ENCODE results near the gene CGB7.
"Not testable (repeated sequence)": the region's sequence is repeated elsewhere in the genome, so short reads cannot be mapped to it uniquely, and the experiment has no call there.

CGB7 gene

GRCh38 chr19:49073514-49074378 lies 16.2 kb upstream of the CGB7 start:
- peak; percentile 26 to 32 for DNase-seq

DNA sequence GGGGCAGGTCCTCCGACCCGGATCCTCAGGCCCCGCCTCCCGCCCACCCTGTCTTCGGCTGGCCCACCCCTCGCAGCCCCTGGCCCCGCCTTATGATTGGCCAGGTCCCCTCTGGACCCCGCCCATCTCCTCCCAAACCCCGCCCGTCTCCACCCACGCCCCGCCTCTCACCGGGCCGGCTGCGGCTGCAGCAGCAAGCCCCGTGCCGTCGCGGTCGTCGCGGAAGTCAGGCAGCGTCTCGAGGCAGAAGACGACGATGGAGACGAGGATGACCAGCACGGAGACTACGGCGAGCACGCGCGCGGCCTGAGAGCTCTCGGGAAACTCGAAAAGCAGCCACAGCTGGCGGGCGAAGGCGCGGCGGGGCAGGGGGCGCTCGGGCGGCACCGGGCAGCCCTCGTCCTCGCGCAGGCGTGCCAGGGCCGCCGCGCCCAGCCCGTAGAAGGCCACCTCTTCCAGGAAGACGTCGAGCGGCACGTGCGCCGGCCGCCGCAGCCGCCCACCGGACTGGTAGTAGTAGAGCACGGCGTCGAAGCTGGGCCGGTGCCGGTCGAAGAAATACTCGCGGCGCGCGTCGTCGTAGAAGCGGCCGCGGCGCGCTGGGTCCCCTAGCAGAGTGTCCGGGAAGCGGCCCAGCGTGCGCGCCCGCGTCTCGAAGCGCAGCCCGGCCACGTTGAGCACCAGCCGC lies 14.5 kb upstream of the CGB7 start:
- DNase-seq = peak; percentile 41 to 60

DNA sequence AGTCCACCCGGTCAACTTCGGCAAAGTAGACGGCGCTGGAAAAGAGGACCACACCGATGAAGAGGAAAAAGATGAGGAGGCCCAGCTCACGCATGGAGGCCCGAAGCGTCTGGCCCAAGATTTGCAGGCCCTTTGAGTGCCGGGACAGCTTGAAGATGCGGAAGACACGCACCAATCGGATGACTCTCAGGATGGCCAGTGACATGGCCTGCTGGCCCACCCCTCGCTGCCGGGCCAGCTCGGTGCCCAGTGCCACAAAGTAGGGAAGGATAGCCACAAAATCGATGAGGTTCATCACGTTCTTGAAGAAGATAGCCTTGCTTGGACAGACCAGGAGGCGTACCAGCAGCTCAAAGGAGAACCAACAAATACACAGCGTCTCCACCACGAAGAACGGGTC lies 12.9 kb upstream of the CGB7 start:
- no peak for DNase-seq

DNA sequence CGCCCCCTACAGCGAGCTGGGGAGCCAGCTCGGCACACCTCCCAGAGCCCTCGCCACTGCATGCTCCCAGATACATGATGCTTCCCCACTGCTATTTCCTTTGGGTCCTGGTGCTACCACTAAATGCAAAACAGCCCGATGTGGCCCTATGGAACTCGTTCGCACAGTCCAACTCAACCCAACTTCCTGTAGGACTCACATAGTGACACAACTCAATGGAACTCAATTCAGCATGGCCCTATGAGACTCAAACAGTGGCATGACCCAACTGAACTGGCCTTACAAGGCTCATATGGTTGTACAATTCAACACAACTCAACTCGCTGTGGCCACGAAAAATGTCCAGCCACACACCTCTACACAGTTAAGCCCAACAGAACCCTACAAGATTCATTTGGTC lies 11.5 kb upstream of the CGB7 start:
- no peak for DNase-seq

DNA sequence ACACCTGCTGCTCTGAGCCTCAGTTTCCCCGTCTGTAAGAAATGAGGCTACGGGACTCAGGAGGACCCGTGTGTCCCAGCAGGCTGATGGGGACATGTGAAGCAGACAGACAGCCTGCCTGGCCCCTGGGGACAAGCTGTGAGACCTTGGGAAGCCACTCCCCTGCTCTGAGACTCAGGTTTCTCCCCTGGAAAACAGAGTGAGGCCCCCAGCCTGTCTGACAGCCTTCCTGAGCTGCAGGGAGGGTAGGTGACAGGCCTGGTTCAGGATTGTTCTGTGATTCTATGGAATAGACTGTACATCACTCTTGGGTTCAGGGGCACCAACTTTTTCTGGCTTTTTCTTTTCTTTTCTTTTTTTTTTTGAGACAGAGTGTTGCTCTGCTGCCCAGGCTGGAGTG lies 10.0 kb upstream of the CGB7 start:
- DNase-seq = no peak

- no peak for DNase-seq
Observed at GRCh38 chr19:49065905-49066512, 8.5 kb upstream of the CGB7 start.

GRCh38 chr19:49064768-49065611 lies 7.4 kb upstream of the CGB7 start, which contains the start of gene NTF4:
NTF4 (minus strand) TSS chr19:49064818; CDS start chr19:49061997, 2,821 bp downstream.
- DNase-seq = peak; percentile 59 to 74

DNA sequence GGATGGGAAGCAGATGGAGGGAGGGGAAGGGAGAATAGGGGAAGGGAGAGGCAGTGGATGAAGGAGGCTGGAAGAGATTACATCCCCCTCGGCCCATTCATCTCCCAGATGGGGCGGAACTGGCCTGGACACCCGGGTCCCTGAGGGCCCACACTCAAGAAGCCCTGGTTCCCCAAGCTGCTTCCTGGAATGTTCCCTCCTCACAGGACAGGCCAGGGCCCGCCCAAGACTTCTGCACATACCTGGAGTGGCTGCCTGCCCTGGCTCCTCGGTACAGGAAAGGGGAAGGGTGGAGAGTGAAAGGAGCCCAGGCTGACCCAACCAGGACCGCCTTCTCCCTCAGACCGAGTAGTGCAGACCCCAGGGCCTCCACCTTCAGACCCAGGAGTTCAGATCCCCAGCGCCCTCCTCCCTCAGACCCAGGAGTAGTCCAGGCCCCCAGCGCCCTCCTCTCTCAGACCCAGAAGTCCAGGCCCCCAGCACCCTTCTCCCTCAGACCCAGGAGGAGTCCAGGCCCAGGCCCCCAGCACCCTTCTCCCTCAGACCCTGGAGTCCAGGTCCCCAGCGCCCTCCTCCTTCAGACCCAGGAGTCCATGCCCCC lies 6.6 kb upstream of the CGB7 start:
- DNase-seq = no peak

DNA sequence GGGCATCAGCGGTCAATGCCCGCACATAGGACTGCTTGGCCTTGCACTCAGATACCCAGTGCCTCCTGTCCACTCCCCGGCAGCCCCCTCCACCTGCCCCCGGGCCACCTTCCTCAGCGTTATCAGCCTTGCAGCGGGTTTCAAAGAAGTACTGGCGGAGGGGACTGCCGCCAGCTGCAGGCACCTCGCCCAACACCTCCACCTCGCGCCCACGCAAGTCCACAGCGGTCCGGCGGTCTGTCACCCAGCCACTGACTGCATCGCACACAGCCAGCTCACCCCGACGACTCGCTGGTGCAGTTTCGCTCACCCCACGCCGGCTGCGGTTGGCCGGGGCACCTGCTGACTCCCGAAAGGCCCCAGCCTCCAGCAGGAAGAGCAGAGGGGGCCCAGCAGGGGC lies 3.9 kb upstream of the CGB7 start:
- DNase-seq = no peak

DNA sequence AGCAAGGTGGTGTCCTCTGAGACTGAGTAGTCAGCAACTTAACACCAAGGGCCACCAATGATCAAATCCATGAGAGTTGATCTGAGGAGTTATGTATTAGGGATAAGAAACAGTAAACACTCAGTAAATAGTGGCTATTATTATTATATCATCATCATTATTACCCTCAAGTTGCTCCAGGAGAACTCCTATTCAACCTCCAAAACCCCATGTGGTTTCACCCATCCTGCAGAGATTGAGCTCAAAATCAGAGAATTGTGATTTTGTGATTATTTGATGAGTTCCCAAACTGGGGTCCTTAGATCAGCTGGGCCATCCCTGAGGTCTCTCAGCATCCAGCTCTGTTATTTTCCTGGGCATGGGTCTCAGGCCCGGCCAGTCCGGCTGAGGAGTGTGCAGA lies 3.5 kb upstream of the CGB7 start:
- DNase-seq = no peak

GRCh38 chr19:49059053-49059452 lies 1.5 kb upstream of the CGB7 start:
- no peak for DNase-seq

- no peak for DNase-seq
Observed at GRCh38 chr19:49058562-49058961, 1.0 kb upstream of the CGB7 start.

DNA sequence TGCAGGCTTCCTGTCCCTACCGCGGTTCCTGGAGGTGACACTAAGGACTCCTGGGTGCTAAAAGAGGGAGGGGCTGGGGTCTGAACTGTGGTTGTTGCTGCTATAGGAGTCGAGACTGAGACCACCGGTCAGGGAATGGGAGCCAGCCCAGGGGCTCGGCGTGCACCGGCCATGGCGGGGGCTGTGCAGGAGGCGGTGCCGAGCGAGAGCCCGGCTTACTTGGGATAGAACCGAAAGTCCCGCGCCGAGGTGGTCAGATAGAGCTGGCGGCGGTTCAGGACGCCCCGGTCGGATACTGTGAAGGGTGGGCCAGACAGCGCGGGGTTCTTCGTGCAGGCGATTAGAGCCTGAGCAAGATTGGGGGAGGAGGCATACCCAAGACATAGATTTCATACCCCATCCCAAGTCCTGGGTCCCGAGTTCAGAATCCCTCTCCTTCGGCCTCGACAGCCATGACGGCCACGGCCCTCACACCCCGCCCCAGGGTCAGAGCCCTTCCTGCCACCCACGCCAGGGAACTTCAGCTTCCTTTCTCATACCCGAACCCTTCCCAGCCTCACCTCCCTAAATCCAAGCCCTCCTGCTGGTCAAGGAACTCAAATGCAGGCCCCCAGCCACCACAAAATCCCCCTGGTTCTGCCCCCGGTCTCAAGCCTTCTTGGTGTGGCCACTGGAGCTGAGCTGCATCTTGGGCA lies 500 bp downstream of the CGB7 start:
- DNase-seq = not testable (repeated sequence)

GRCh38 chr19:49056101-49056901 lies 1.2 kb downstream of the CGB7 start:
- peak; percentile 50 to 81 for DNase-seq

GRCh38 chr19:49050376-49051033 lies 7.0 kb downstream of the CGB7 start:
- not testable (repeated sequence) for DNase-seq

GRCh38 chr19:49049834-49050233 lies 7.7 kb downstream of the CGB7 start:
- DNase-seq = not testable (repeated sequence)

- DNase-seq = not testable (repeated sequence)
Observed at GRCh38 chr19:49049011-49049410, 8.5 kb downstream of the CGB7 start, which contains the start of gene CGB8. CGB8 (minus strand) TSS chr19:49049111; CDS start chr19:49048739, 372 bp downstream.

GRCh38 chr19:49043548-49043947 lies 14.0 kb downstream of the CGB7 start, which contains the start of gene CGB5:
CGB5 (plus strand) TSS chr19:49043848; CDS start chr19:49044210, 362 bp downstream.
- DNase-seq = not testable (repeated sequence)

- DNase-seq = not testable (repeated sequence)
Observed at GRCh38 chr19:49042666-49043065, 14.9 kb downstream of the CGB7 start.

GRCh38 chr19:49042177-49042576 lies 15.4 kb downstream of the CGB7 start:
- DNase-seq = no peak

All from NCI-H1930 (cell line).